ENCODE data around the gene BEST1.
"Not testable (repeated sequence)": the region's sequence is repeated elsewhere in the genome, so short reads cannot be mapped to it uniquely, and the experiment has no call there.

Gene BEST1

DNA sequence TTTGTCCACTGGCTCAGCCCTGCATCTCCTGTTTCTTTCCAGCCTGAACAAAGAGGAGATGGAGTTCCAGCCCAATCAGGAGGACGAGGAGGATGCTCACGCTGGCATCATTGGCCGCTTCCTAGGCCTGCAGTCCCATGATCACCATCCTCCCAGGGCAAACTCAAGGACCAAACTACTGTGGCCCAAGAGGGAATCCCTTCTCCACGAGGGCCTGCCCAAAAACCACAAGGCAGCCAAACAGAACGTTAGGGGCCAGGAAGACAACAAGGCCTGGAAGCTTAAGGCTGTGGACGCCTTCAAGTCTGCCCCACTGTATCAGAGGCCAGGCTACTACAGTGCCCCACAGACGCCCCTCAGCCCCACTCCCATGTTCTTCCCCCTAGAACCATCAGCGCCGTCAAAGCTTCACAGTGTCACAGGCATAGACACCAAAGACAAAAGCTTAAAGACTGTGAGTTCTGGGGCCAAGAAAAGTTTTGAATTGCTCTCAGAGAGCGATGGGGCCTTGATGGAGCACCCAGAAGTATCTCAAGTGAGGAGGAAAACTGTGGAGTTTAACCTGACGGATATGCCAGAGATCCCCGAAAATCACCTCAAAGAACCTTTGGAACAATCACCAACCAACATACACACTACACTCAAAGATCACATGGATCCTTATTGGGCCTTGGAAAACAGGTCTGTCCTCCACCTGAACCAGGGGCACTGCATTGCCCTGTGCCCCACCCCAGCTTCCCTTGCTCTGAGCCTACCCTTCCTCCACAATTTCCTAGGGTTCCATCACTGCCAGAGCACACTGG lies 12.3 kb downstream of the BEST1 start:
- TF ChIP-seq, protein P1, sequence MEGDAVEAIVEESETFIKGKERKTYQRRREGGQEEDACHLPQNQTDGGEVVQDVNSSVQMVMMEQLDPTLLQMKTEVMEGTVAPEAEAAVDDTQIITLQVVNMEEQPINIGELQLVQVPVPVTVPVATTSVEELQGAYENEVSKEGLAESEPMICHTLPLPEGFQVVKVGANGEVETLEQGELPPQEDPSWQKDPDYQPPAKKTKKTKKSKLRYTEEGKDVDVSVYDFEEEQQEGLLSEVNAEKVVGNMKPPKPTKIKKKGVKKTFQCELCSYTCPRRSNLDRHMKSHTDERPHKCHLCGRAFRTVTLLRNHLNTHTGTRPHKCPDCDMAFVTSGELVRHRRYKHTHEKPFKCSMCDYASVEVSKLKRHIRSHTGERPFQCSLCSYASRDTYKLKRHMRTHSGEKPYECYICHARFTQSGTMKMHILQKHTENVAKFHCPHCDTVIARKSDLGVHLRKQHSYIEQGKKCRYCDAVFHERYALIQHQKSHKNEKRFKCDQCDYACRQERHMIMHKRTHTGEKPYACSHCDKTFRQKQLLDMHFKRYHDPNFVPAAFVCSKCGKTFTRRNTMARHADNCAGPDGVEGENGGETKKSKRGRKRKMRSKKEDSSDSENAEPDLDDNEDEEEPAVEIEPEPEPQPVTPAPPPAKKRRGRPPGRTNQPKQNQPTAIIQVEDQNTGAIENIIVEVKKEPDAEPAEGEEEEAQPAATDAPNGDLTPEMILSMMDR (conservative IDR thresholded peaks at IDR 0.05), result no peak
- no peak for TF ChIP-seq ZFX (IDR thresholded peaks at IDR 0.05)
- H3K27ac ChIP-seq, result peak overlapping the region; percentile 23; the same call in 1 of the 2 replicates

DNA sequence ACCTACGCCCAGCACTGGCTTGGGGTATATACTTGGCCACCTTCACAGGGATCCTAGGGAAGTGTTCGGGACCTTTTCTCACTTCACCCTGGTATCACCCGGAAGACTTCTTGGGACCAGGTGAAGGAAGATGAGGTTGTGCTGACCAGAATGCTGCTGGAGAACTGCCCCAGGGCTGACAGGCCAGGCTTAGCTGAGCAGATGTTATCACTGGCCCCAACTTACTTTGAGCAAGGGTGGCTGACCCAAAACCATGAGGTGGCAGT lies 12.8 kb downstream of the BEST1 start:
- no peak overlapping the region; the same call in 1 of the 2 replicates for H3K27ac ChIP-seq
- no peak for TF ChIP-seq ZFX (IDR thresholded peaks at IDR 0.05)
- TF ChIP-seq, protein P1 (conservative IDR thresholded peaks at IDR 0.05), result no peak

DNA sequence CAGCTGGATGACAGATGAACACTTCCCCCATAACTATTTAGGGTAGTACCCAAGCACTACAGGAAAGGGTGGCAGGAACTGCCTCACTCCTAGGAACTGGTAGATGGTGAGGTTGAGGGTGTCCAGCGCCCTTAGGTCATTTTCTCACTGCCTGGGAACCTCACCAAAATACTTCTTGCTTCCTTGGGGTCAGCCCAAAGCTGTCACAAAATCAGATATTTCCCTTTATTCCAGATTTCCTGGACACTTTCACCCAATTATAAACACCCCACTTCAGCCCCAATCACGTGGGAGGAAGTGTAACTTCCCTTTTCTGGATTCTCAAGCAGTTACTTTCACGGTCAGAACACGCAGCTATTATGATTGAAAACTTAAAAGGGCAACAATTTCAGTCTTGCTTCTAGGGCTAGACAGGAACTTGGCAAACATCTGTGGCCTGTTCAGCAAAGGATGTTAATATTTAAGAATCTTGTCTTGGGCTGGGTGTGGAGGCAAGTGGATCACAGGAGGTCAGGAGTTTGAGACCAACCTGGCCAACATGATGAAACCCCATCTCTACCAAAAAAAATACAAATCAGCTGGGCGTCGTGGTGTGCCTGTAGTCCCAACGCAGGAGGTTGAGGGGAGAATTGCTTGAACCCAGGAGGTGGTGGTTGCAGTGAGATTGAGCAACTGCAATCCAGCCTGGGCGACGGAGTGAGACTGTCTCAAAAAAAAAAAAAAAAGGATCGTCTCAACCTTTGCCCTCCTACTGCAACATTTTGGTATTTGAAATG lies 13.3 kb downstream of the BEST1 start:
- H3K27ac ChIP-seq, result no peak overlapping the region; the same call in 1 of the 2 replicates
- no peak for TF ChIP-seq ZFX (IDR thresholded peaks at IDR 0.05)
- TF ChIP-seq, protein P1 (conservative IDR thresholded peaks at IDR 0.05), result no peak

DNA sequence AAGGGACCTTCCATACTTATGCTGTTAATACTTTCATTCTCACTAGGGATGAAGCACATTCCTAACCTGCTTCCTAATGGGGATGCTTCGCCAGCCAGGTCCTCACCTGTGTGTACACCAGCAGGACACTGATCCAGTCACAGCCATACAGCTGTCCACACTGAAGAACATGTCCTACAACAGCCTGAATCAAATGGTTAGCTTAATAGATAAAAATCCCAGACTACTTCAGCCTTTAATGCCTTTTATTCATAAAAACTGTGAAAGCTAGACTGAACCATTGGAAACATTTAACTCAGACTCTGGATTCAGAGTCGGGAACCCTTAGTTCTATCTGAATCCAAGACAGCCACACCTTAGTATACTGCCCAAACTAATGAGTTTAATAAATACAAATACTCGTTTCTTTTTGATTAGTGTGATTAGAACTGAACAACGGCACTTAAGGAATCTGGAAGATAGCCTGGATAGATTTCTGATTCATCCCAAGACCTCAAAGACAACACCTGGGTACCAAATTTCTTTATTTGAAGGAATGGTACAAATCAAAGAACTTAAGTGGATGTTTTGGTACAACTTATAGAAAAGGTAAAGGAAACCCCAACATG lies 14.0 kb downstream of the BEST1 start:
- no peak overlapping the region for H3K27ac ChIP-seq
- no peak for TF ChIP-seq ZFX (IDR thresholded peaks at IDR 0.05)
- TF ChIP-seq, protein P1 (conservative IDR thresholded peaks at IDR 0.05), result no peak

DNA sequence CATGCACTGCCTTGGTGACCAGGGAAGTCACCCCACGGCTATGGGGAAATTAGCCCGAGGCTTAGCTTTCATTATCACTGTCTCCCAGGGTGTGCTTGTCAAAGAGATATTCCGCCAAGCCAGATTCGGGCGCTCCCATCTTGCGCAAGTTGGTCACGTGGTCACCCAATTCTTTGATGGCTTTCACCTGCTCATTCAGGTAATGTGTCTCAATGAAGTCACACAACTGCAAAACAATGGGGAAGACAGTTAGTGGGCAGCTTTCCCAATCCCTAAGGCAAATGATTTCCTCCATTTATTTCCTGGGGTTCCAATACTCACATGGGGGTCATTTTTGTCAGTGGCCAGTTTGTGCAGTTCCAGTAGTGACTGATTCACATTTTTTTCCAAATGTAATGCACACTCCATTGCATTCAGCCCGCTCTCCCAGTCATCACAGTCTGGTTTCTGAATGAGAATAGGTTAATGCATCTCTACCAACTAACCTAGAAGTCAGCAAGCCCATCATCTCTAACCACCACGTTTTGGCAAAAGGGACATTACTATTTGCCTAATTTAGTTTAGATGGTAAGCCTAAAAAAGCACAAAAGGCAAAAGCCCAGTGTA lies 14.6 kb downstream of the BEST1 start:
- H3K27ac ChIP-seq, result not testable (repeated sequence)

DNA sequence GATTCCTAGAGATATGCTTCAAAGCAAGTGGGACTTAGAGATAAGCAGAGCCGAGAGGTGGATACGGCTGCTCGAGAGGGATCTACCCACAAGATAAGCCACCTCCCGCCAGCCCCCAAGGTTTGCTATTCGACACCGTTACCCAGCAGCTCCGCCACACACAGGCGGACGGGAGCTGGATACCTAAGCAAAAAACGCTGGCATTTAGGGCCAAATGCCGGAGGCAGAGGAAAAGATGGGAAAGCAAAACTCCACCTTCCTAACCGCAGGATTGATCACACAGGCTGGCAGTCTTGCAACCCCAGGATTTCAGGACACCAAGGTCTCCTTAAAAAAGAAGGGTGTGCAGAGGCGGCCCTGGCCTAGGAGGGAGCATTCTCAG lies 16.6 kb downstream of the BEST1 start:
- no peak for TF ChIP-seq ZFX (IDR thresholded peaks at IDR 0.05)
- peak overlapping the region; percentile 97 for H3K27ac ChIP-seq

DNA sequence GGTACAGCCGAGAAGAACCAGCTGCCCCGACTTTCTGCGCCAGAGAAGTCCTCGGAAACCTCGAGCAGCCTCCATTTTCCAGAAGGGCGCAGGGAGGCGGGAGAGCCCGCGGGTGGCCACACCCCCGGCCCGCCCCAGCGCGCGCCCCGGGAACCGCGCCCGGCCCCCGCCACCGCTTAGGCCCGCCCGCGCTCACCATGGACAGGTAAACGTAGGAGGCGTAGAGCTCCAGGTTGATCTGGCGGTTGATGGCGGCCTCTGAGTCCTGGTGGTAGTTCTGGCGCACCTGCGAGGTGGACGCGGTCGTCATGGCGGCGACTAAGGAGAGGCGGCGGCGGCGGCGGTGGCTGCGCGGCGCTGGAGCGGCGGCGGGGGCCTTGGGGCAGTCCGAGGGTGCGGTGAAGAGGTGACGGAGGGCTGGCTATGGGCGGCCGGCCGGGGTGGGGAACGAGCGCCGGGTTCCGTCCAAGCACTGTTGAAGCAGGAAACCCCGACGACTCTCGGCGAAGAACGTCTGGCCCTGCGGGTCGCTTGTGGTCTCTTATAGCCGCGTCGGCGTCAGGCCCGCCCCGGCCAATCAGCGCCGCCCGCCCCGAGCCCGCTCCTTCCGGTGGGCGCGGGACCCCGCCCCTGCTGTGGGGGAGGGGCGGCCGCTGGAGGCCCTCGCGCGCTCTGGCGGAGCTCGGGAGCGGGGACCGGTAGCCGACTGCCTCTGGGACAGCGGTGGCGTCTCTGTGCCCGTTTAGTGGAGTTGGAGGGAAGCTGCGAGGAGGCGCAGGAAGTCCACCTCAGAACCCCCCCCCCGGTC lies 17.2 kb downstream of the BEST1 start, which contains the start of gene FTH1:
Gene FTH1 (minus strand): TSS at position 519 of the 808 bp plus-strand sequence. CDS start 209 bp downstream, at position 310.
- 0 out of 2 replicates have a peak, but pooled peaks have one; percentile 18 for TF ChIP-seq ZFX (IDR thresholded peaks at IDR 0.05)
- TF ChIP-seq, protein P1 (conservative IDR thresholded peaks at IDR 0.05), result no peak
- peak within 1 kb of the TSS; percentile 97 for H3K27ac ChIP-seq

Measured in C4-2B (cell line).